Liver (tissue), 9 donors: ENCODE data around the gene RHOT2. TPM values are rescaled to one million over a fixed set of nuclear protein-coding genes. Genes with fewer than 3 reads are reported as not detected.

Experiments
- DNase-seq: peaks from one replicate; pipeline ENCODE4 v3.0.0-alpha.2; 2017; ENCODE audit warnings: low spot score
- H3K27ac ChIP-seq, 2 donors: one replicate each; pipeline ENCODE4 v1.7.0; 2013; ENCODE audit warnings: inconsistent platforms in 2 of 2, low read length in 2 of 2, control low read depth in 1 of 2, low read depth in 1 of 2, mild to moderate bottlenecking in 1 of 2
- H3K27me3 ChIP-seq, 4 donors: one replicate each; pipeline versions ENCODE4 v1.6.1 to v1.7.0; 2013; ENCODE audit warnings: low read length in 3 of 4, inconsistent platforms in 1 of 4, mild to moderate bottlenecking in 1 of 4, moderate library complexity in 1 of 4; ENCODE audit not compliant: control insufficient read depth in 4 of 4, insufficient read depth in 4 of 4
- H3K36me3 ChIP-seq, 4 donors: one replicate each; pipeline versions ENCODE4 v1.6.1 to v1.7.0; 2013; ENCODE audit warnings: low read length in 3 of 4, mild to moderate bottlenecking in 3 of 4, low read depth in 1 of 4, moderate library complexity in 1 of 4; ENCODE audit not compliant: control insufficient read depth in 4 of 4, insufficient read depth in 3 of 4
- H3K4me1 ChIP-seq, 4 donors: one replicate each; pipeline versions ENCODE4 v1.6.1 to v1.7.0; 2013; ENCODE audit warnings: low read length in 3 of 4, mild to moderate bottlenecking in 3 of 4, moderate library complexity in 1 of 4; ENCODE audit not compliant: control insufficient read depth in 4 of 4, insufficient read depth in 4 of 4
- H3K4me3 ChIP-seq, 3 donors: one replicate each; pipeline versions ENCODE4 v1.6.1 to v1.7.0; 2013; ENCODE audit warnings: low read length in 3 of 3, control low read depth in 1 of 3, low read depth in 1 of 3, mild to moderate bottlenecking in 1 of 3
- H3K9ac ChIP-seq, 2 donors: one replicate each; pipeline ENCODE4 v1.7.0; 2013; ENCODE audit warnings: low read length in 2 of 2, mild to moderate bottlenecking in 2 of 2, moderate library complexity in 2 of 2, control low read depth in 1 of 2, low read depth in 1 of 2
- H3K9me3 ChIP-seq, 4 donors: one replicate each; pipeline versions ENCODE4 v1.6.1 to v1.7.0; 2013; ENCODE audit warnings: low read length in 3 of 4; ENCODE audit not compliant: control insufficient read depth in 4 of 4
- ATF3 ChIP-seq: IDR thresholded peaks from 2 replicates; pipeline ENCODE4 v1.6.1; 2016; ENCODE audit warnings: antibody characterized with exemption
- EGR1 ChIP-seq, 2 donors: IDR thresholded peaks; 2 replicates each; pipeline ENCODE4 v1.6.1; 2016 to 2018; ENCODE audit warnings: antibody characterized with exemption in 2 of 2, low read depth in 2 of 2
- FOXA1 ChIP-seq: IDR thresholded peaks from 2 replicates; pipeline ENCODE4 v1.6.1; 2016; ENCODE audit warnings: antibody characterized with exemption
- FOXA2 ChIP-seq: IDR thresholded peaks from 2 replicates; pipeline ENCODE4 v1.6.1; 2016; ENCODE audit warnings: antibody characterized with exemption
- GABPA ChIP-seq, 2 donors: IDR thresholded peaks in 1 of 2; conservative IDR thresholded peaks in 1 of 2; 2 replicates each; pipeline ENCODE4 v1.6.1; 2016; ENCODE audit warnings: antibody characterized with exemption in 2 of 2, mild to moderate bottlenecking in 1 of 2, moderate library complexity in 1 of 2
- HNF4A ChIP-seq, 2 donors: conservative IDR thresholded peaks; 2 replicates each; pipeline ENCODE4 v1.6.1; 2016; ENCODE audit warnings: antibody characterized with exemption in 2 of 2, mild to moderate bottlenecking in 2 of 2
- HNF4G ChIP-seq: IDR thresholded peaks from 2 replicates; pipeline ENCODE4 v1.6.1; 2016; ENCODE audit warnings: antibody characterized with exemption
- JUND ChIP-seq, 2 donors: IDR thresholded peaks; 2 replicates each; pipeline ENCODE4 v1.6.1; 2016; ENCODE audit warnings: antibody characterized with exemption in 2 of 2
- MAX ChIP-seq: IDR thresholded peaks from 2 replicates; pipeline ENCODE4 v1.6.1; 2016; ENCODE audit warnings: antibody characterized with exemption
- NR2F2 ChIP-seq: IDR thresholded peaks from 2 replicates; pipeline ENCODE4 v1.6.1; 2016; ENCODE audit warnings: antibody characterized with exemption
- RAD21 ChIP-seq, 2 donors: IDR thresholded peaks; 2 replicates each; pipeline ENCODE4 v1.6.1; 2016; ENCODE audit warnings: antibody characterized with exemption in 2 of 2, mild to moderate bottlenecking in 2 of 2
- RXRA ChIP-seq, 2 donors: IDR thresholded peaks; 2 replicates each; pipeline ENCODE4 v1.6.1; 2017 to 2018; ENCODE audit warnings: antibody characterized with exemption in 2 of 2, mild to moderate bottlenecking in 1 of 2
- SP1 ChIP-seq: IDR thresholded peaks from 2 replicates; pipeline ENCODE4 v1.6.1; 2018; ENCODE audit warnings: antibody characterized with exemption, mild to moderate bottlenecking
- TAF1 ChIP-seq: conservative IDR thresholded peaks from 2 replicates; pipeline ENCODE4 v1.6.1; 2016; ENCODE audit warnings: antibody characterized with exemption, mild to moderate bottlenecking
- YY1 ChIP-seq: IDR thresholded peaks from 2 replicates; pipeline ENCODE4 v1.6.1; 2016; ENCODE audit warnings: antibody characterized with exemption, mild to moderate bottlenecking
- WGBS: extraction: QIAGEN DNeasy Blood & Tissue Kit; methylation state at CpG from one replicate; pipeline ENCODE4 v1.1.7; 2013; 5-methylcytosine and 5-hydroxymethylcytosine counted together
- polyA plus RNA-seq, 2 donors: library from polyadenylated mRNA; stranded (reverse) in 1 of 2; unstranded in 1 of 2; fragments of 200-250 nt in 1 of 2; fragments of >200 nt in 1 of 2; fragmentation: Nextera tagmentation in 1 of 2; extraction: Ambion mirVana in 1 of 2; gene quantifications; one replicate each; pipeline versions ENCODE4 v1.2.1 to v1.2.3, GENCODE V29; 2013 to 2015
- total RNA-seq, 2 donors: library from RNA; depleted of rRNA; stranded (reverse); fragments of >200 nt; gene quantifications; one replicate each; pipeline ENCODE4 v1.2.3, GENCODE V29; 2014
- TF ChIP-seq, protein P1 (sequence below): fragments of 150-350 bp; IDR thresholded peaks from 2 replicates; pipeline ENCODE4 v1.5.1; 2017; ENCODE audit warnings: improper control_type of control experiment, low read depth, low read length; ENCODE audit not compliant: missing input control
- TF ChIP-seq, protein P2 (sequence below): IDR thresholded peaks from 2 replicates; pipeline ENCODE4 v1.6.1; 2016; ENCODE audit warnings: antibody characterized with exemption, mild to moderate bottlenecking
- TF ChIP-seq, protein P3 (sequence below): IDR thresholded peaks from 2 replicates; pipeline ENCODE4 v1.6.1; 2016; ENCODE audit warnings: antibody characterized with exemption
- donor health status: healthy.
- donor health status: healthy.
- donor health status: healthy.
- donor health status: healthy.
- donor health status: healthy.

The RHOT2 gene
- total and polyA plus RNA-seq, 4 donors, result 20.8 to 37.9 (median 34.3) TPM

- DNase-seq, result no peak
- H3K4me1 ChIP-seq, result peaks cover 0 to 35% (median 21%) of the 10 kb centered on the region in 4 donors
- no peak overlapping the region for H3K27ac ChIP-seq
- H3K9me3 ChIP-seq, result no peaks in the 10 kb centered on the region
- WGBS, result 97% methylated on average over 22 of the region's 22 CpGs
- no peaks in the 10 kb centered on the region for H3K27me3 ChIP-seq
- no peak for TF ChIP-seq MAX
- no peak for TF ChIP-seq HNF4G
- TF ChIP-seq FOXA1, result no peak
- TF ChIP-seq GABPA (IDR thresholded peaks at IDR 0.05 in 1 of 2, conservative IDR thresholded peaks at IDR 0.05 in 1 of 2), result no peak
- no peak for TF ChIP-seq RAD21 (IDR thresholded peaks at IDR 0.05)
- no peak for TF ChIP-seq RXRA (IDR thresholded peaks at IDR 0.05)
- no peak for TF ChIP-seq NR2F2
- no peak for TF ChIP-seq ATF3
- TF ChIP-seq, protein P1, sequence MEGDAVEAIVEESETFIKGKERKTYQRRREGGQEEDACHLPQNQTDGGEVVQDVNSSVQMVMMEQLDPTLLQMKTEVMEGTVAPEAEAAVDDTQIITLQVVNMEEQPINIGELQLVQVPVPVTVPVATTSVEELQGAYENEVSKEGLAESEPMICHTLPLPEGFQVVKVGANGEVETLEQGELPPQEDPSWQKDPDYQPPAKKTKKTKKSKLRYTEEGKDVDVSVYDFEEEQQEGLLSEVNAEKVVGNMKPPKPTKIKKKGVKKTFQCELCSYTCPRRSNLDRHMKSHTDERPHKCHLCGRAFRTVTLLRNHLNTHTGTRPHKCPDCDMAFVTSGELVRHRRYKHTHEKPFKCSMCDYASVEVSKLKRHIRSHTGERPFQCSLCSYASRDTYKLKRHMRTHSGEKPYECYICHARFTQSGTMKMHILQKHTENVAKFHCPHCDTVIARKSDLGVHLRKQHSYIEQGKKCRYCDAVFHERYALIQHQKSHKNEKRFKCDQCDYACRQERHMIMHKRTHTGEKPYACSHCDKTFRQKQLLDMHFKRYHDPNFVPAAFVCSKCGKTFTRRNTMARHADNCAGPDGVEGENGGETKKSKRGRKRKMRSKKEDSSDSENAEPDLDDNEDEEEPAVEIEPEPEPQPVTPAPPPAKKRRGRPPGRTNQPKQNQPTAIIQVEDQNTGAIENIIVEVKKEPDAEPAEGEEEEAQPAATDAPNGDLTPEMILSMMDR, result no peak
- no peak for TF ChIP-seq FOXA2
- no peak for TF ChIP-seq JUND (IDR thresholded peaks at IDR 0.05)
- TF ChIP-seq, protein P2, sequence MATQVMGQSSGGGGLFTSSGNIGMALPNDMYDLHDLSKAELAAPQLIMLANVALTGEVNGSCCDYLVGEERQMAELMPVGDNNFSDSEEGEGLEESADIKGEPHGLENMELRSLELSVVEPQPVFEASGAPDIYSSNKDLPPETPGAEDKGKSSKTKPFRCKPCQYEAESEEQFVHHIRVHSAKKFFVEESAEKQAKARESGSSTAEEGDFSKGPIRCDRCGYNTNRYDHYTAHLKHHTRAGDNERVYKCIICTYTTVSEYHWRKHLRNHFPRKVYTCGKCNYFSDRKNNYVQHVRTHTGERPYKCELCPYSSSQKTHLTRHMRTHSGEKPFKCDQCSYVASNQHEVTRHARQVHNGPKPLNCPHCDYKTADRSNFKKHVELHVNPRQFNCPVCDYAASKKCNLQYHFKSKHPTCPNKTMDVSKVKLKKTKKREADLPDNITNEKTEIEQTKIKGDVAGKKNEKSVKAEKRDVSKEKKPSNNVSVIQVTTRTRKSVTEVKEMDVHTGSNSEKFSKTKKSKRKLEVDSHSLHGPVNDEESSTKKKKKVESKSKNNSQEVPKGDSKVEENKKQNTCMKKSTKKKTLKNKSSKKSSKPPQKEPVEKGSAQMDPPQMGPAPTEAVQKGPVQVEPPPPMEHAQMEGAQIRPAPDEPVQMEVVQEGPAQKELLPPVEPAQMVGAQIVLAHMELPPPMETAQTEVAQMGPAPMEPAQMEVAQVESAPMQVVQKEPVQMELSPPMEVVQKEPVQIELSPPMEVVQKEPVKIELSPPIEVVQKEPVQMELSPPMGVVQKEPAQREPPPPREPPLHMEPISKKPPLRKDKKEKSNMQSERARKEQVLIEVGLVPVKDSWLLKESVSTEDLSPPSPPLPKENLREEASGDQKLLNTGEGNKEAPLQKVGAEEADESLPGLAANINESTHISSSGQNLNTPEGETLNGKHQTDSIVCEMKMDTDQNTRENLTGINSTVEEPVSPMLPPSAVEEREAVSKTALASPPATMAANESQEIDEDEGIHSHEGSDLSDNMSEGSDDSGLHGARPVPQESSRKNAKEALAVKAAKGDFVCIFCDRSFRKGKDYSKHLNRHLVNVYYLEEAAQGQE, result no peak
- no peak for TF ChIP-seq TAF1
- no peak for TF ChIP-seq YY1
- TF ChIP-seq EGR1 (IDR thresholded peaks at IDR 0.05; ENCODE audit: low read depth in 2 of 2), result no peak
- TF ChIP-seq, protein P3, sequence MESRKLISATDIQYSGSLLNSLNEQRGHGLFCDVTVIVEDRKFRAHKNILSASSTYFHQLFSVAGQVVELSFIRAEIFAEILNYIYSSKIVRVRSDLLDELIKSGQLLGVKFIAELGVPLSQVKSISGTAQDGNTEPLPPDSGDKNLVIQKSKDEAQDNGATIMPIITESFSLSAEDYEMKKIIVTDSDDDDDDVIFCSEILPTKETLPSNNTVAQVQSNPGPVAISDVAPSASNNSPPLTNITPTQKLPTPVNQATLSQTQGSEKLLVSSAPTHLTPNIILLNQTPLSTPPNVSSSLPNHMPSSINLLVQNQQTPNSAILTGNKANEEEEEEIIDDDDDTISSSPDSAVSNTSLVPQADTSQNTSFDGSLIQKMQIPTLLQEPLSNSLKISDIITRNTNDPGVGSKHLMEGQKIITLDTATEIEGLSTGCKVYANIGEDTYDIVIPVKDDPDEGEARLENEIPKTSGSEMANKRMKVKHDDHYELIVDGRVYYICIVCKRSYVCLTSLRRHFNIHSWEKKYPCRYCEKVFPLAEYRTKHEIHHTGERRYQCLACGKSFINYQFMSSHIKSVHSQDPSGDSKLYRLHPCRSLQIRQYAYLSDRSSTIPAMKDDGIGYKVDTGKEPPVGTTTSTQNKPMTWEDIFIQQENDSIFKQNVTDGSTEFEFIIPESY, result no peak
- TF ChIP-seq SP1, result no peak
- TF ChIP-seq HNF4A (conservative IDR thresholded peaks at IDR 0.05), result no peak
- H3K4me3 ChIP-seq, result no peak overlapping the region
- H3K36me3 ChIP-seq, result peaks cover 0 to 5% (median 1%) of the 10 kb centered on the region in 4 donors
- H3K9ac ChIP-seq, result no peak overlapping the region
Observed at GRCh38 chr16:651844-652243, 16.1 kb upstream of the RHOT2 start.
